ENCODE results near the gene CIT.
"Not testable (repeated sequence)": the region's sequence is repeated elsewhere in the genome, so short reads cannot be mapped to it uniquely, and the experiment has no call there.

- TF ChIP-seq POU2F2, TAF1 (IDR thresholded peaks at IDR 0.05; ENCODE audit: low read depth, low read length): not testable (repeated sequence)
Measured at GRCh38 chr12:119657001-119657400, 220.1 kb downstream of the CIT start.

All from GM12891 (cell line).